22Rv1 (cell line): ENCODE data around the gene ACSF2.

Experiments used
- CTCF ChIP-seq: fragments of 450-650 bp; IDR thresholded peaks from 2 replicates; pipeline ENCODE4 v1.5.1; 2017; ENCODE audit warnings: mild to moderate bottlenecking
- ZFX ChIP-seq: fragments of 450-650 bp; IDR thresholded peaks from 2 replicates; pipeline ENCODE4 v1.6.1; 2017; ENCODE audit warnings: antibody characterized with exemption, borderline replicate concordance

DNA sequence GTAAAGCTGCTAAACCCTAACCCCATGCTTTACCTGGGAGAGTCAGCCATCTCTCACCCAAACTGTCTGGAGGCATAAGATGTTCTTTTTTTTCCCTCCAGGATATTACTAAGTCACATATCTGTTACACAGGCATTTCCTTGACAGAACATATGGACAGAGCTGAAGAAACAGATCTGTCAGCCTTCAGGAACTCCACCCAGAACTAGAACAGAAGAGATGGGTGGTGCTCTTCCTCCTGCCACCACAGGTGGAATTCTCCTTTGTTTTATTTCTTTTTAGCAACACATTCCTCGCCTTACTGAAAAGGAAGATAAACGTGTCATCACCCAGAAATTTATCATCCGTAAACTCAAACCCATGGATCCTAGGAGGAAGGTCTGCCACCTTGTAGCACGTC, 91.0 kb downstream of the ACSF2 start:
- TF ChIP-seq CTCF (no peak), ZFX (no peak)
